ENCODE data around the gene MAGI1.

Gene MAGI1

DNA sequence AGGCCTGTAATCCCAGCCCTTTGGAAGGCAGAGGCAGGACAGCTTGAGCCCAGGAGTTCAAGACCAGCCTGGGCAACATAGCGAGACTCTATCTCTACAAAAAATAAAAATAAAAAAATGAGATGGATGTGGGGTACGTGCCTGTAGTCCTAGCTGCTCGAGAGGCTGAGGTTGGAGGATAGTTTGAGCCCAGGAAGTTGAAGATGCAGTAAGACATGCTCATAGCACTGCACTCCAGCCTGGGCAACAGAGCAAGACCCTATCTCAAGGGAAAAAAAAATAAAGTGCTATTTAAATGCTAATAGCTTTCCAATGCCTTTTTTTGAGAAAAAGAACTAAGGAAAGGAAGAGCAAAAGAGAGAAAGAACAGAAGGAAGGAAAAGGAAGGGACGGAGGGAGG is 94.5 kb downstream of the MAGI1 start:
- no peak overlapping the region for H3K27ac Mint-ChIP-seq
- H3K9me3 Mint-ChIP-seq, result no peaks in the 10 kb centered on the region
- H3K27me3 Mint-ChIP-seq, result no peaks in the 10 kb centered on the region
- no peaks in the 10 kb centered on the region for H3K4me1 Mint-ChIP-seq
- H3K4me3 Mint-ChIP-seq, result no peak overlapping the region
- H3K36me3 Mint-ChIP-seq, result no peaks in the 10 kb centered on the region
- CTCF ChIA-PET, result no interaction called here
- no peak for DNase-seq

DNA sequence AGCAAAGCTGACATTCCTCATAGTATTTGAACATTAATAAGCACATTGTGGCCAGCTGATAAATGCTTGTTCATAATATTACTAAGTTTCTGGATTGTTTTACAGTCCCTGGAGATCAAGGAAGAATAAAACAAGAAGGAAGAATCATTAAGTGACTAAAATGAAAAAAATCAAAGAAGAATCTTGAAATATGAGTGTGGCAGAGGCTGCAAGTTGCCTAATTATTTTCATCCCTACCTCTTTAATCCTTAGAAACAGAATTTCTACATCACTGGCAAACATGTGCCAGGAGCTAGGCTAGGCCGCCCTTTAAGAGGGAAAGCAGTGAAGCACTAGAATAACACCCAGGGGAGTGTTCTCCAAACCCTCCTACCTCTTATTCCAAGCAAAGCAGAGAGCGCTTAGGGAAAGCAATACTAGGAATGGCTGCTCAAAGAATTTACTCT is 98.9 kb downstream of the MAGI1 start:
- Mint-ChIP-seq H3K27ac (no peak overlapping the region), H3K4me3 (no peak overlapping the region), H3K27me3 (no peaks in the 10 kb centered on the region), H3K36me3 (no peaks in the 10 kb centered on the region), H3K9me3 (peaks cover 2% of the 10 kb centered on the region), H3K4me1 (no peaks in the 10 kb centered on the region)
- CTCF ChIA-PET, result no interaction called here
- DNase-seq, result no peak

DNA sequence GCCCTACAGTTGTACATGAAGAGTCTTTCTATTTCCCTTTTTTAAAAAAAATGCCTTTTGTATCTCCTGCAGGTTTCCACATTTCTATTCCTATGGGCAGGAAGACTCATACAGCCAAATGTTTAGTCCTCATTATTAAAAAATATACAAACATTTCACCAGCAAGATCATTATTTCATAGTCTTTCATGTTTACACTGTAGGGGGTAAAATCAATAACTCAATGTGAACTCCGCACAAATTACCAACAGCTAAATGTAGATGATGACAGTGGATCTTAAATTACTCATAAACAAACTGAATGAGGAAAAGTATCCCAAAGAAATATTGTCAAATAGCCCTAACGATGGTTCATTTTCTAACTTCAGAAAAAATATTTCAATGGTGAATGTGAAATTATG is 99.5 kb downstream of the MAGI1 start:
- H3K36me3 Mint-ChIP-seq, result no peaks in the 10 kb centered on the region
- DNase-seq, result no peak
- peaks cover 2% of the 10 kb centered on the region for H3K9me3 Mint-ChIP-seq
- CTCF ChIA-PET, result no interaction called here
- H3K4me3 Mint-ChIP-seq, result no peak overlapping the region
- no peaks in the 10 kb centered on the region for H3K27me3 Mint-ChIP-seq
- no peak overlapping the region for H3K27ac Mint-ChIP-seq
- no peaks in the 10 kb centered on the region for H3K4me1 Mint-ChIP-seq

DNA sequence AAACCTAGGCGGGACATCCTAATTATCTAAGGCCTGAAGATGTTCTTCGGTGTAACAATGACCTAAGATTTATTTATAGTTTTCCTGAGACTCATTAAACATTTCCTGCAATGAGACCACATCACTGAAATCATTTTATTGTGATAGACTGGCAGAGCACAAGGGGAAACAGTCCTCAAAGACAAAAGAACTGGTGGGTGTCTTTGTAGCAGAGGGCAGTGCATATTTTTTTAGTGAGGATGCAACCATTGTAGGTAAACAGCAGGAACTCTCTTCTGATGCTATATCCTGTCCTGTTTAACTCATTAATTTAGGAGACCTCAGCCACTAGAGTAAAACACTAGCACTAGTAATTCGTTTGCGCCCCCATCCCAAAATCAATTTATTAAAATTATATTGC is 100.0 kb downstream of the MAGI1 start:
- no peaks in the 10 kb centered on the region for H3K4me1 Mint-ChIP-seq
- no peaks in the 10 kb centered on the region for H3K36me3 Mint-ChIP-seq
- H3K9me3 Mint-ChIP-seq, result peaks cover 2% of the 10 kb centered on the region
- DNase-seq, result no peak
- H3K4me3 Mint-ChIP-seq, result no peak overlapping the region
- H3K27me3 Mint-ChIP-seq, result no peaks in the 10 kb centered on the region
- no peak overlapping the region for H3K27ac Mint-ChIP-seq
- CTCF ChIA-PET, result no interaction called here

DNA sequence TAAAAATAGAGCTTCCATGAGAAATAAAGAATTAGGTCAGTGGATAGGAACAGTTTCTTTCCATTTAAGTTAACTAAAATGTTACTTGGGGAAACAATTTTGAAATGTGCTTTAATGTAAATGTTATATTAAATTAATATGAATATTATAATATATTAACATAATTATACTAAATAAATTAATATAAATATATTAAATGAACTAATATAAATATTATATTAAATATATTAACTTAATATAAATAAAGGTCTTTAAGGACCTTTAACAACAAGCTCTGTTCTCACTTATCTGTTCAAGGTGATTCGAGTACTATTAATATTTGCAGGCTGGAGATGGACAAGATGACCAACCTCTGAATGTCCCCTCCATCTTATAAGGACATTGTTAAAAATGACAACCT is 100.6 kb downstream of the MAGI1 start:
- DNase-seq, result no peak
- Mint-ChIP-seq H3K4me3 (no peak overlapping the region), H3K4me1 (no peaks in the 10 kb centered on the region), H3K27me3 (no peaks in the 10 kb centered on the region), H3K36me3 (no peaks in the 10 kb centered on the region), H3K27ac (no peak overlapping the region), H3K9me3 (peaks cover 5% of the 10 kb centered on the region)
- CTCF ChIA-PET, result no interaction called here

DNA sequence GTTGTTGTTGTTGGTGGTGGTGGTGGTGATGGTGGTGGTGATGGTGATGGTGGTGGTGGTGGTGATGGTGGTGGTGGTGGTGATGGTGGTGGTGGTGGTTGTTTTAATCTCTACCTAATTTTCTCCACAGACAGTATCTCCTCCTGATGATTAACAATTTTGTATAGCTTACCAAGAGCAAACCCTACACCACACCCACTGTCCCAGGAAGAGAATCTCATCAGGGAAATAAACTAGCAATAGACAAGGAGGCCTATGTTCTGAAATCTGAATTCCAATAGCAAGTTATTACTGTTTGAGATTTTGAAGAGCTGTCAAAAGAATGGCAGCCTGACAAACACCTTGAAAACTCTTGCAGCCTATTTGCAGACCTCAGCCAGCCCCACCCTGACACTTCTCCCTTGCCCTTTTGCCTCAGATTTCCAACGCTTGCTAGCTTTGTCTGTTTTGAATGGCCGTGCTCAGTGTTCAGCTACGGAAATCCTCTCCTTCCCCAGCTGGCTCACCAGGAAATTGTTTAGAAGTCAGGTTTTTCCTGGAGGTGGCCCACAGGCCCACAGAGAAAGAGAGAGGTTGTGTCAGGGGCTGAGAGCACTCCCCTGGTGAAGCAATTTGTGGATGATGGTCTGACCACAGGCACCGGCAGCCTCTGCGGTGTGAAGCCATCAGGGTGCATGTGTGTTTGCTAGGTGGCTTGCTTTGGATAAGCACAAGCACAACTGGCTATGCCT is 101.6 kb downstream of the MAGI1 start:
- no peak overlapping the region for H3K4me3 Mint-ChIP-seq
- DNase-seq, result no peak
- no peak overlapping the region for H3K27ac Mint-ChIP-seq
- no peaks in the 10 kb centered on the region for H3K36me3 Mint-ChIP-seq
- peaks cover 5% of the 10 kb centered on the region for H3K9me3 Mint-ChIP-seq
- CTCF ChIA-PET, result no interaction called here
- no peaks in the 10 kb centered on the region for H3K4me1 Mint-ChIP-seq
- H3K27me3 Mint-ChIP-seq, result no peaks in the 10 kb centered on the region

DNA sequence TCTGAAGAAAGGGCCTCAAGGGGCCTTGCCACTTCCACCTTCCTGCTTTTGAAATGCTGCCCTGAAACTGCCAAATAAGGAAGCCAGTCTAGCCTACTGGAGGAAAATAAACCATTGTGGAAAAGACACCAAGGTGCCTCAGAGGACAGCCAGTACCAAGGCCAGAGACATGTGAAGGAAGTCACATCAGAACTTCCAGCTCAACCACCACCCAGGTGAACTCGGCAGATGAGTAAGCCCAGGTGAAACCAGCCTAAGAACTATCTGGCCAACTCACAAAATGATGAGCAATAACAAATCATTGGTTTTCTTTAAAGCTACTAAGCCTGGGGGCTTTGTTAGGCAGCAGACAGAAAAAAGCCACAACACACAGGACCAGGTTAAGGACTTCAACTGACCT is 103.0 kb downstream of the MAGI1 start:
- Mint-ChIP-seq H3K9me3 (peaks cover 11% of the 10 kb centered on the region), H3K4me3 (no peak overlapping the region), H3K36me3 (no peaks in the 10 kb centered on the region), H3K27me3 (no peaks in the 10 kb centered on the region), H3K4me1 (no peaks in the 10 kb centered on the region), H3K27ac (no peak overlapping the region)
- CTCF ChIA-PET, result interaction anchor here (0.7 kb wide), 1 partner anchor 694 kb away, joined by 3 read pairs; no protein-coding TSS in a partner anchor
- no peak for DNase-seq

DNA sequence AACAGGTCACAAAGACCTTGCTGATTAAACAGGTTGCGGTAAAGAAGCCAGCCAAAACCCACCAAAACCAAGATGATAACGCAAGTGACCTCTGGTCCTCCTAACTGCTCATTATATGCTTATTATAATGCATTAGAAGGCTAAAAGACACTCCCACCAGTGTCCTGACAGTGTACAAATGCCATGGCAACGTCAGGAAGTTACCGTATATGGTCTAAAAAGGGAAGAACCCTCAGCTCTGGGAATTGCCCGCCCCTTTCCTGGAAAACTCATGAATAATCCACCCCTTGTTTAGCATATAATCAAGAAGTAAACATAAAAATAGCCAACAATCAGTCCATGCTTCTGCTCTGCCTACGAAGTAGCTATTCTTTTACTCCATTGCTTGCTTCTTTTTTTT is 108.1 kb downstream of the MAGI1 start:
- DNase-seq, result no peak
- no peak overlapping the region for H3K27ac Mint-ChIP-seq
- H3K4me1 Mint-ChIP-seq, result no peaks in the 10 kb centered on the region
- peaks cover 11% of the 10 kb centered on the region for H3K9me3 Mint-ChIP-seq
- CTCF ChIA-PET, result no interaction called here
- H3K4me3 Mint-ChIP-seq, result no peak overlapping the region
- no peaks in the 10 kb centered on the region for H3K36me3 Mint-ChIP-seq
- H3K27me3 Mint-ChIP-seq, result no peaks in the 10 kb centered on the region

DNA sequence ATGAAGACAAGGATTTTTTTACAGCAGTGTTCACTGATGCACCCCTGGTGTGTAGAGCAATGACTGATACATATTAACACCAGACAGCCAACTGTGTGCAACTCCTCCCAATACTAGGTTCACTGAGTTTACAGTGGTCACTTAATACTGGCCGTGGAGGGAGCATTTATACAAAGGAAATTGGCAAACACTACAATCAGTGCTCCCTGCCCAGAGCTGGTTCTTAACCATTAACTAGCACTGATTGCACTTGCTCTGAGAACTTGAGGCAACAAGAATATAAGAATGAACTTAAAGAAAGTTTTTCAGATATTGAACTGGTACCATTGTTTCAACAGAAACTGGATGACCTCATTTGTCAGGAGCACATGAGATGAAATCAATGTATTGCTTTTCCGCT is 110.6 kb downstream of the MAGI1 start:
- Mint-ChIP-seq H3K9me3 (peaks cover 6% of the 10 kb centered on the region), H3K27me3 (no peaks in the 10 kb centered on the region), H3K4me1 (no peaks in the 10 kb centered on the region), H3K36me3 (no peaks in the 10 kb centered on the region), H3K27ac (no peak overlapping the region), H3K4me3 (no peak overlapping the region)
- no peak for DNase-seq
- CTCF ChIA-PET, result no interaction called here

DNA sequence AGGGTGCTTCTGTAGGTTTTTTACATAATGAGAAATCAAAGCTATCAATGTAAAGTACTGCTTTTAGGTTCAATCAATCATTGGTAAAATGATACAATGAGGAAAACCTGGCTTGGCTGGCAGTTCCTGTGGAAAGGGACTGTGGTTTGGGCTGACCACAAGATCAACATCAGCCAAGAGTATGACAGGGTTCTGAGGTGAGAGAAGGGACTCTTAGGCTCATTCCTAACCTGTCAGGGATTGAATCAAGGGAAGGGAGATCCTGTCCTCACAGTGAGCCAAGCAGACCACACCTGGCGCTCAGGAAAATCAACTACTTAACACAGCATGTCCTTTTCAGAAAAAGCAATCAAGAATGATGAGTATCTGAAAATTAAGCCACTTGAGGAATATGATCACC is 111.1 kb downstream of the MAGI1 start:
- H3K9me3 Mint-ChIP-seq, result peaks cover 7% of the 10 kb centered on the region
- no peaks in the 10 kb centered on the region for H3K36me3 Mint-ChIP-seq
- H3K27me3 Mint-ChIP-seq, result no peaks in the 10 kb centered on the region
- no peak overlapping the region for H3K4me3 Mint-ChIP-seq
- H3K27ac Mint-ChIP-seq, result no peak overlapping the region
- H3K4me1 Mint-ChIP-seq, result no peaks in the 10 kb centered on the region
- no peak for DNase-seq
- CTCF ChIA-PET, result no interaction called here

DNA sequence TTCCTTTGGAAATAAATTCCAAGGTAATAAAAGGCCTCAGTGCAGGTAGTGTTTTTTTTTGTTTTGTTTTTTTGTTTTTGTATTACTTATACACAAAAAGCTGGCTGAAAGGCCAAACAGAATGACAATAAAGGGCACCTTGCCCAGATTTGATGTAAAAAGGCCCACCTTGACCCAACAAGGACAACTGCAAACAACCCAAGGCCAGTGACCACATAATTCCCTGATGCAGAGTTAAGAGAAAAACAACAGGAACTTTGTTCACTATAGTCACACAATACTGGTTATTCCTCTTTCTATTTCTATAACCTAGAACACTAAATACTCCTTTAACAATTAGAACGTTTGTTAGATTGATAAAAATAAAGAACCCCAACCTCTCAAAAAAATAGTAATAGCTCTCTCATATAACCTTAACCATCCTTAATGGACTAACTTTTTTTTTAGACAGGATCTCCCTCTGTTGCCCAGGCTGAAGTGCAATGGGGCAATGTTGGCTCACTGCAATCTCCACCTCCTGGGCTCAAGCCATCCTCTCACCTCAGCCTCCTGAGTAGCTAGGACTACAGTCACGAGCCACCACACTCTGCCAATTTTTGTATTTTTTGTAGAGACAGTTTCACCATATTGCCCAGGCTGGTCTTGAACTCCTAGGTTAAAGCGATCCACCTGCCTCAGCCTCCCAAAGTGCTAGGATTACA is 113.3 kb downstream of the MAGI1 start:
- Mint-ChIP-seq H3K4me1 (no peaks in the 10 kb centered on the region), H3K4me3 (no peak overlapping the region), H3K27me3 (no peaks in the 10 kb centered on the region), H3K27ac (no peak overlapping the region), H3K36me3 (no peaks in the 10 kb centered on the region), H3K9me3 (peaks cover 3% of the 10 kb centered on the region)
- no peak for DNase-seq
- CTCF ChIA-PET, result no interaction called here

DNA sequence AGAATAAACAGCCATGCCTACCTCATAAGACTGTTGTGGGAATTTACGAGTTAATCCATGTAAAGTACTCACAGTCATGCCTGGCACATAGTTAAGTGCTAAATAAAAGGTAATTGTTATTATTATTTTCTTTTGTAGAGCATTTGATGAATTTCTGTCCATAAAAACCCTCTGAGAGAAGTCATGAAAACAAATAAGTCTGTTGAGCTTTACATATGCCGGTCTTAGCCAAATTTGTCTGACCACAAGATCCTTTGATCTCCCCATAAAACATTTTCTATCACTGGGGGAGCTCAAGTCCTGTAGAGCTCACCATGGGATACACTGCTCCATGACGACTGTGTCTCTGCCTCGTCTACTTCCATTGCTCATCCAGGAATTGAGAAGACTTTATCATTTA is 114.0 kb downstream of the MAGI1 start:
- peaks cover 9% of the 10 kb centered on the region for H3K9me3 Mint-ChIP-seq
- no peak overlapping the region for H3K27ac Mint-ChIP-seq
- H3K4me1 Mint-ChIP-seq, result no peaks in the 10 kb centered on the region
- H3K4me3 Mint-ChIP-seq, result no peak overlapping the region
- H3K27me3 Mint-ChIP-seq, result no peaks in the 10 kb centered on the region
- CTCF ChIA-PET, result no interaction called here
- no peak for DNase-seq
- no peaks in the 10 kb centered on the region for H3K36me3 Mint-ChIP-seq

DNA sequence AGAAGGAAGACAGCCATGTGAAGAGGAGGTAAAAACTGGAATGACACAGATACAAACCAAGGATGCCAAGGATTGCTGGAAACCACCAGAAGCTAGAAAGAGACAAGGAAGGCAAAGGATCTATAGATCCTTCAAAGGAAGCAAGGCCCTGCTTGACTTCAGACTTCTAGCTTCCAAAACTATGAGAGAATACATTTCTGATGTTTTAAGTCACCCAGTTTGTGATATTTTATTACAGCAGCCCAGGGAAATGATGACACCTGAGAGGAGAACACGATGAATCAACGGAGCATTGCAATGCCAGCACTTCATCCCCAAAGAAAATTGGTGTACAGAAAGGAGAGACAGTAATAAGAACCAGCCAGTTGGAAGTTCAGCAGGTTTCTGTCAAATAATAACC is 116.3 kb downstream of the MAGI1 start:
- Mint-ChIP-seq H3K4me1 (no peaks in the 10 kb centered on the region), H3K36me3 (no peaks in the 10 kb centered on the region), H3K4me3 (no peak overlapping the region), H3K27ac (no peak overlapping the region), H3K9me3 (peaks cover 11% of the 10 kb centered on the region), H3K27me3 (no peaks in the 10 kb centered on the region)
- DNase-seq, result no peak
- CTCF ChIA-PET, result no interaction called here

DNA sequence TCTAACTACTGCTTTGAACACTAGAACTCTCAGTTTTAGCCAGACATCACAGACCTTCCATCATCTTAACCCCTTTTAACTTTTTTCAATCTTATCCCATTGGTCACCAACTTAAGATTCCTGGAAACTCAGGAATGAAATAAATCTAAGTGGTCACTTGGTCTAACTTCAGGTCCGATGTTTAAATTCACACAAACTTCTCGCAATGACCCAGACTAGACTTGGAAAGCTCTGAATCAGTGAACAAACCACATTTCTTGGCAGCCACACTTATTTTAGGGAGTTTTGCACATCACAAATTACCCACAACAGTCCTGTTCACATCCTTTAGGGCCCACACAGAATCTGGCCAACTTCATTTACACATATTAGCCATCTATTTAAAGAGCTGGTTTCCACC is 118.9 kb downstream of the MAGI1 start:
- no peaks in the 10 kb centered on the region for H3K4me1 Mint-ChIP-seq
- CTCF ChIA-PET, result no interaction called here
- no peaks in the 10 kb centered on the region for H3K27me3 Mint-ChIP-seq
- H3K4me3 Mint-ChIP-seq, result no peak overlapping the region
- H3K36me3 Mint-ChIP-seq, result no peaks in the 10 kb centered on the region
- peaks cover 13% of the 10 kb centered on the region for H3K9me3 Mint-ChIP-seq
- no peak overlapping the region for H3K27ac Mint-ChIP-seq
- no peak for DNase-seq

DNA sequence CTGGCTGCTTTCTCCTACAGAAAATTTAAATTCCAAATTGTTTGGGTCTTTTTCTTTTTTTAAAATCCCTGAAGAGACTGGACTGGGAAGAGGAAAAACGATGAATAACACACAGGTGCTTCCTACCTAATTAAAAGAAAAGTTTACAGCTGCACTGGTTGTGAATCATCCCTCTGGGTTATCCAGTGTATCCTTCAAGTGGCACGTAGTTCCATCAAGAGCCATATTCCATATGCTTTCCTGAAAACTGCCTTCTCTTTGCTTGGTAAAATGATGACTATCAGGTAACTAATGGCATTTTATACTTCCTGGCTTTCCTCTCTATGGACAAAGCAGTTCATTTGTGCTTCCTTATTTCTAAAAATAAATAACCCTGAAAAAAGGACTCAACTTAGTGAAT is 123.2 kb downstream of the MAGI1 start:
- CTCF ChIA-PET, result no interaction called here
- H3K27me3 Mint-ChIP-seq, result no peaks in the 10 kb centered on the region
- DNase-seq, result no peak
- H3K9me3 Mint-ChIP-seq, result peaks cover 10% of the 10 kb centered on the region
- no peaks in the 10 kb centered on the region for H3K36me3 Mint-ChIP-seq
- H3K27ac Mint-ChIP-seq, result no peak overlapping the region
- H3K4me1 Mint-ChIP-seq, result no peaks in the 10 kb centered on the region
- H3K4me3 Mint-ChIP-seq, result no peak overlapping the region
